Measurements from ENCODE around the gene CMTM3.

The CMTM3 gene

GRCh38 chr16:66662445-66663194, 58.1 kb downstream of the CMTM3 start:
- DNase-seq (ENCODE audit: low spot score) = no peak

All from D341Med (cell line).